Measurements from ENCODE around the gene ALCAM. TPM values are rescaled to one million over a fixed set of nuclear protein-coding genes. Genes with fewer than 3 reads are reported as not detected.

The ALCAM gene
- total and polyA plus RNA-seq, 4 donors = 35.4 to 154 (median 80.7) TPM

- Histone ChIP-seq H3K36me3 (ENCODE audit: control insufficient read depth in 1 of 2, insufficient read depth in 2 of 2, low read length in 1 of 2) (no peaks in the 10 kb centered on the region), H3K4me1 (ENCODE audit: control insufficient read depth in 1 of 2, insufficient read depth in 2 of 2, low read length in 2 of 2) (no peaks in the 10 kb centered on the region), H3K4me3 (ENCODE audit: low read length in 2 of 2) (no peak overlapping the region), H3K27ac (ENCODE audit: low read depth in 1 of 2, low read length in 2 of 2) (no peak overlapping the region), H3K27me3 (ENCODE audit: control insufficient read depth in 1 of 2, insufficient read depth in 2 of 2, low read length in 1 of 2) (no peaks in the 10 kb centered on the region), H3K9me3 (ENCODE audit: control insufficient read depth, low read length) (no peaks in the 10 kb centered on the region)
- WGBS, 2 donors = 95 to 99% methylated on average over 4 of the region's 4 CpGs
- DNase-seq (no peak), ATAC-seq (ENCODE audit: low FRiP score) (no peak)
- intact Hi-C loops (cut with DNase I) = no loop called here
These were observed 243.8 kb downstream of the ALCAM start for GRCh38 chr3:105610473-105610872.

GRCh38 chr3:105611304-105612192, 244.8 kb downstream of the ALCAM start:
- Histone ChIP-seq H3K4me1 (ENCODE audit: control insufficient read depth in 1 of 2, insufficient read depth in 2 of 2, low read length in 2 of 2) (no peaks in the 10 kb centered on the region), H3K27me3 (ENCODE audit: control insufficient read depth in 1 of 2, insufficient read depth in 2 of 2, low read length in 1 of 2) (no peaks in the 10 kb centered on the region), H3K4me3 (ENCODE audit: low read length in 2 of 2) (no peak overlapping the region), H3K27ac (ENCODE audit: low read depth in 1 of 2, low read length in 2 of 2) (no peak overlapping the region), H3K36me3 (ENCODE audit: control insufficient read depth in 1 of 2, insufficient read depth in 2 of 2, low read length in 1 of 2) (no peaks in the 10 kb centered on the region), H3K9me3 (ENCODE audit: control insufficient read depth, low read length) (no peaks in the 10 kb centered on the region)
- ATAC-seq (ENCODE audit: low FRiP score) (no peak), DNase-seq (no peak)
- intact Hi-C loops (cut with DNase I) = no loop called here
- WGBS, 2 donors = 89% methylated on average over 5 of the region's 5 CpGs

- 64 to 74% methylated on average over 2 of the region's 2 CpGs for WGBS, 2 donors
- H3K4me3 ChIP-seq (ENCODE audit: low read length in 2 of 2) = no peak overlapping the region
- H3K9me3 ChIP-seq (ENCODE audit: control insufficient read depth, low read length) = no peaks in the 10 kb centered on the region
- no peaks in the 10 kb centered on the region for H3K27me3 ChIP-seq (ENCODE audit: control insufficient read depth in 1 of 2, insufficient read depth in 2 of 2, low read length in 1 of 2)
- H3K36me3 ChIP-seq (ENCODE audit: control insufficient read depth in 1 of 2, insufficient read depth in 2 of 2, low read length in 1 of 2) = no peaks in the 10 kb centered on the region
- intact Hi-C loops (cut with DNase I) = no loop called here
- no peak for ATAC-seq (ENCODE audit: low FRiP score)
- H3K27ac ChIP-seq (ENCODE audit: low read depth in 1 of 2, low read length in 2 of 2) = no peak overlapping the region
- no peak for DNase-seq
- H3K4me1 ChIP-seq (ENCODE audit: control insufficient read depth in 1 of 2, insufficient read depth in 2 of 2, low read length in 2 of 2) = peaks cover 0 to 2% of the 10 kb centered on the region in 2 donors
These were observed 246.4 kb downstream of the ALCAM start for GRCh38 chr3:105613120-105613519.

GRCh38 chr3:105614288-105615030, 247.8 kb downstream of the ALCAM start:
- Histone ChIP-seq H3K4me1 (ENCODE audit: control insufficient read depth in 1 of 2, insufficient read depth in 2 of 2, low read length in 2 of 2) (peaks cover 0 to 2% of the 10 kb centered on the region in 2 donors), H3K4me3 (ENCODE audit: low read length in 2 of 2) (no peak overlapping the region), H3K36me3 (ENCODE audit: control insufficient read depth in 1 of 2, insufficient read depth in 2 of 2, low read length in 1 of 2) (no peaks in the 10 kb centered on the region), H3K27me3 (ENCODE audit: control insufficient read depth in 1 of 2, insufficient read depth in 2 of 2, low read length in 1 of 2) (no peaks in the 10 kb centered on the region), H3K27ac (ENCODE audit: low read depth in 1 of 2, low read length in 2 of 2) (no peak overlapping the region), H3K9me3 (ENCODE audit: control insufficient read depth, low read length) (no peaks in the 10 kb centered on the region)
- DNase-seq (no peak), ATAC-seq (ENCODE audit: low FRiP score) (no peak)
- intact Hi-C loops (cut with DNase I) = no loop called here

GRCh38 chr3:105615814-105616213, 249.1 kb downstream of the ALCAM start:
- WGBS, 2 donors = 92 to 95% methylated on average over 3 of the region's 3 CpGs
- no peak overlapping the region for H3K4me3 ChIP-seq (ENCODE audit: low read length in 2 of 2)
- no peaks in the 10 kb centered on the region for H3K36me3 ChIP-seq (ENCODE audit: control insufficient read depth in 1 of 2, insufficient read depth in 2 of 2, low read length in 1 of 2)
- intact Hi-C loops (cut with DNase I) = no loop called here
- no peak overlapping the region for H3K27ac ChIP-seq (ENCODE audit: low read depth in 1 of 2, low read length in 2 of 2)
- no peak for ATAC-seq (ENCODE audit: low FRiP score)
- DNase-seq = no peak
- H3K27me3 ChIP-seq (ENCODE audit: control insufficient read depth in 1 of 2, insufficient read depth in 2 of 2, low read length in 1 of 2) = no peaks in the 10 kb centered on the region
- H3K9me3 ChIP-seq (ENCODE audit: control insufficient read depth, low read length) = no peaks in the 10 kb centered on the region
- H3K4me1 ChIP-seq (ENCODE audit: control insufficient read depth in 1 of 2, insufficient read depth in 2 of 2, low read length in 2 of 2) = peaks cover 0 to 2% of the 10 kb centered on the region in 2 donors

- ATAC-seq (ENCODE audit: low FRiP score) = no peak
- peaks cover 0 to 2% of the 10 kb centered on the region in 2 donors for H3K4me1 ChIP-seq (ENCODE audit: control insufficient read depth in 1 of 2, insufficient read depth in 2 of 2, low read length in 2 of 2)
These were observed 249.8 kb downstream of the ALCAM start for GRCh38 chr3:105616374-105617121.

GRCh38 chr3:105618556-105618955, 251.8 kb downstream of the ALCAM start:
- Histone ChIP-seq H3K9me3 (ENCODE audit: control insufficient read depth, low read length) (no peaks in the 10 kb centered on the region), H3K27ac (ENCODE audit: low read depth in 1 of 2, low read length in 2 of 2) (no peak overlapping the region), H3K4me3 (ENCODE audit: low read length in 2 of 2) (no peak overlapping the region), H3K27me3 (ENCODE audit: control insufficient read depth in 1 of 2, insufficient read depth in 2 of 2, low read length in 1 of 2) (no peaks in the 10 kb centered on the region), H3K4me1 (ENCODE audit: control insufficient read depth in 1 of 2, insufficient read depth in 2 of 2, low read length in 2 of 2) (peaks cover 0 to 2% of the 10 kb centered on the region in 2 donors), H3K36me3 (ENCODE audit: control insufficient read depth in 1 of 2, insufficient read depth in 2 of 2, low read length in 1 of 2) (no peaks in the 10 kb centered on the region)
- intact Hi-C loops (cut with DNase I) = no loop called here
- 70 to 80% methylated on average over 5 of the region's 5 CpGs for WGBS, 2 donors
- DNase-seq (no peak), ATAC-seq (ENCODE audit: low FRiP score) (no peak)

More at GRCh38 chr3:105616374-105617121, 249.8 kb downstream of the ALCAM start:
- Histone ChIP-seq H3K9me3 (ENCODE audit: control insufficient read depth, low read length) (no peaks in the 10 kb centered on the region), H3K27me3 (ENCODE audit: control insufficient read depth in 1 of 2, insufficient read depth in 2 of 2, low read length in 1 of 2) (no peaks in the 10 kb centered on the region), H3K36me3 (ENCODE audit: control insufficient read depth in 1 of 2, insufficient read depth in 2 of 2, low read length in 1 of 2) (no peaks in the 10 kb centered on the region), H3K4me3 (ENCODE audit: low read length in 2 of 2) (no peak overlapping the region), H3K27ac (ENCODE audit: low read depth in 1 of 2, low read length in 2 of 2) (no peak overlapping the region)
- whole genome bisulfite sequencing, 2 donors = 34 to 39% methylated on average over 5 of the region's 5 CpGs
- intact Hi-C loops (cut with DNase I) = no loop called here
- DNase-seq = no peak

GRCh38 chr3:105619651-105620050, 252.9 kb downstream of the ALCAM start:
- H3K27ac ChIP-seq (ENCODE audit: low read depth in 1 of 2, low read length in 2 of 2) = no peak overlapping the region
- H3K4me1 ChIP-seq (ENCODE audit: control insufficient read depth in 1 of 2, insufficient read depth in 2 of 2, low read length in 2 of 2) = peaks cover 0 to 2% of the 10 kb centered on the region in 2 donors
- WGBS, 2 donors = 96 to 98% methylated on average over 2 of the region's 2 CpGs
- no peaks in the 10 kb centered on the region for H3K27me3 ChIP-seq (ENCODE audit: control insufficient read depth in 1 of 2, insufficient read depth in 2 of 2, low read length in 1 of 2)
- ATAC-seq (ENCODE audit: low FRiP score) (no peak), DNase-seq (no peak)
- no peaks in the 10 kb centered on the region for H3K36me3 ChIP-seq (ENCODE audit: control insufficient read depth in 1 of 2, insufficient read depth in 2 of 2, low read length in 1 of 2)
- no peaks in the 10 kb centered on the region for H3K9me3 ChIP-seq (ENCODE audit: control insufficient read depth, low read length)
- intact Hi-C loops (cut with DNase I) = no loop called here
- no peak overlapping the region for H3K4me3 ChIP-seq (ENCODE audit: low read length in 2 of 2)
